Natural killer cell (primary cell): ENCODE data around the gene MEMO1. TPM values are rescaled to one million over a fixed set of nuclear protein-coding genes. Genes with fewer than 3 reads are reported as not detected.
"Not testable (repeated sequence)": the region's sequence is repeated elsewhere in the genome, so short reads cannot be mapped to it uniquely, and the experiment has no call there.

Experiments
- ATAC-seq, 3 donors: fragments of 150-1000 bp in 2 of 3; fragments of 200-7000 bp in 1 of 3; cut with Tn5 transposase; 1 replicate in 1 of 3; 2 replicates in 2 of 3; pipeline ENCODE4 v1.10.0; 2021; ENCODE audit warnings: mild to moderate bottlenecking in 2 of 3, moderate library complexity in 2 of 3
- DNase-seq, 2 donors: peaks; one replicate each; pipeline versions ENCODE4 v3.0.0 to v3.0.0-alpha.2; 2013 to 2021; ENCODE audit warnings: mixed read lengths in 1 of 2
- H3K27ac ChIP-seq: one replicate; pipeline ENCODE4 v1.5.1; 2013; ENCODE audit warnings: mild to moderate bottlenecking, low read length
- H3K27me3 ChIP-seq: one replicate; pipeline ENCODE4 v1.6.1; 2013; ENCODE audit warnings: low read length; ENCODE audit not compliant: control insufficient read depth, insufficient read depth
- H3K36me3 ChIP-seq: one replicate; pipeline ENCODE4 v1.6.1; 2013; ENCODE audit warnings: low read length; ENCODE audit not compliant: control insufficient read depth, insufficient read depth
- H3K4me1 ChIP-seq: one replicate; pipeline ENCODE4 v1.6.1; 2013; ENCODE audit warnings: low read length; ENCODE audit not compliant: control insufficient read depth, insufficient read depth
- H3K4me3 ChIP-seq: one replicate; pipeline ENCODE4 v1.5.1; 2013; ENCODE audit warnings: low read length
- H3K9me3 ChIP-seq: one replicate; pipeline ENCODE4 v1.6.1; 2013; ENCODE audit warnings: low read length; ENCODE audit not compliant: control insufficient read depth, insufficient read depth
- H3K27ac Mint-ChIP-seq, 2 donors: one replicate each; pipeline ENCODE4 v1.8.0; 2022; ENCODE audit warnings: mild to moderate bottlenecking in 2 of 2, mixed read lengths in 2 of 2, moderate library complexity in 1 of 2
- H3K27me3 Mint-ChIP-seq, 2 donors: one replicate each; pipeline ENCODE4 v1.8.0; 2022; ENCODE audit warnings: low read depth in 2 of 2, mixed read lengths in 2 of 2
- H3K36me3 Mint-ChIP-seq: one replicate; pipeline ENCODE4 v1.8.0; 2022; ENCODE audit warnings: mixed read lengths
- H3K4me1 Mint-ChIP-seq, 2 donors: one replicate each; pipeline ENCODE4 v1.8.0; 2022; ENCODE audit warnings: mixed read lengths in 2 of 2
- H3K4me3 Mint-ChIP-seq: one replicate; pipeline ENCODE4 v1.8.0; 2022; ENCODE audit warnings: mild to moderate bottlenecking, moderate library complexity, mixed read lengths
- H3K9me3 Mint-ChIP-seq, 2 donors: one replicate each; pipeline ENCODE4 v1.8.0; 2022; ENCODE audit warnings: mixed read lengths in 2 of 2
- WGBS: methylation state at CpG from one replicate; pipeline ENCODE4 v1.1.7; 2013; ENCODE audit warnings: missing lambda C conversion rate; ENCODE audit not compliant: insufficient coverage; 5-methylcytosine and 5-hydroxymethylcytosine counted together
- intact Hi-C: fragments of 100-400 bp; cut with micrococcal nuclease; formaldehyde crosslinking; loops from one replicate; pipeline ENCODE4 v1.14.2; 2022
- total RNA-seq, 4 donors: library from RNA; stranded (reverse); fragments of 120-200 nt in 1 of 4; gene quantifications; one replicate each; pipeline versions ENCODE4 v1.2.3 to v1.2.4, GENCODE V29; 2013 to 2022
- TF ChIP-seq, protein P1 (sequence below): fragments of 200-600 bp; IDR thresholded peaks from one replicate; pipeline ENCODE4 v1.8.0; 2022; ENCODE audit warnings: antibody characterized with exemption

MEMO1 gene
- total RNA-seq, 3 donors from 2014 or later (not counting 1 experiment from before 2014, with no cell fraction given): 48.6 to 51.9 (median 51.7) TPM

DNA sequence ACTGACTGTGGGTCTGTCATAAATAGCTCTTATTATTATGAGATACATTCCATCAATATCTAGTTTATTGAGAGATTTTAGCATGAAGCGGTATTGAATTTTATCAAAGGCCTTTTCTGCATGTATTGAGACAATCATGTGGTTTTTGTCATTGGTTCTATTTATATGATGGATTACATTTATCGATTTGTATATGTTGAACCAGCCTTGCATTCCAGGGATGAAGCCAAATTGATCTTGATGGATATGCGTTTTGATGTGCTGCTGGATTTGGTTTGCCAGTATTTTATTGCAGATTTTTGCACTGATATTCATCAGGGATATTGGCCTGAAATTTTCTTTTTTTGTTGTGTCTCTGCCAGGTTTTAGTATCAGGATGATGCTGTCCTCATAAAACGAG lies 113.5 kb downstream of the MEMO1 start:
- H3K4me1 ChIP-seq, ATAC-seq, H3K27me3 ChIP-seq, H3K9me3 Mint-ChIP-seq, intact Hi-C loops, H3K36me3 ChIP-seq, H3K27ac ChIP-seq, H3K9me3 ChIP-seq, H3K4me3 ChIP-seq, DNase-seq, H3K4me3 Mint-ChIP-seq, H3K27me3 Mint-ChIP-seq, H3K27ac Mint-ChIP-seq: not testable (repeated sequence)
- WGBS: 100% methylated on average over 3 of the region's 4 CpGs
- H3K36me3 Mint-ChIP-seq: peaks cover 31% of the 10 kb centered on the region
- peaks cover 11 to 15% of the 10 kb centered on the region in 2 donors for H3K4me1 Mint-ChIP-seq

DNA sequence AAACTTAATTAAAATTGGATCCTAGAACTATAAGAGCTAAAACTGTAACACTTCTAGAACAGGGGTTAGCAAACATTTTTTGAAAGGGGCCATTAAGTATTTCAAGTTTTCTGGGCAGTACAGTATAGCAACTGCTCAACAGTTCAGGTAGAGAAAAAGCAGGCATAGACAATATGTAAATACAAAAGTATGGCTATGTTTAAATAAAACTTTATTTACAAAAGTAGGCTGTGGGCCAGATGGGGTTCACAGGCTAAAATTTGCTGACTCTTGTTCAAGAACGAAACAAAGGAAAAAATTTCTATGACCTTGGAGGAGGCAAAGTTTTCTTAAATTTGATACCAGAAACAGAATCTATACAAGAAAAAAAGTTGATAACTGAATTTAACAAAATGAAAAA lies 114.5 kb downstream of the MEMO1 start:
- no peak for ATAC-seq
- Mint-ChIP-seq H3K27ac (no peak overlapping the region), H3K4me3 (no peak overlapping the region), H3K27me3 (no peaks in the 10 kb centered on the region), H3K36me3 (peaks cover 31% of the 10 kb centered on the region), H3K9me3 (peaks cover 5 to 6% of the 10 kb centered on the region in 2 donors), H3K4me1 (peaks cover 11 to 15% of the 10 kb centered on the region in 2 donors)
- Histone ChIP-seq H3K4me1 (no peaks in the 10 kb centered on the region), H3K27ac (no peak overlapping the region), H3K36me3 (peaks cover 5% of the 10 kb centered on the region), H3K27me3 (no peaks in the 10 kb centered on the region), H3K9me3 (no peaks in the 10 kb centered on the region), H3K4me3 (no peak overlapping the region)
- DNase-seq: no peak
- WGBS: 100% methylated on average over 1 of the region's 1 CpG
- TF ChIP-seq, protein P1, sequence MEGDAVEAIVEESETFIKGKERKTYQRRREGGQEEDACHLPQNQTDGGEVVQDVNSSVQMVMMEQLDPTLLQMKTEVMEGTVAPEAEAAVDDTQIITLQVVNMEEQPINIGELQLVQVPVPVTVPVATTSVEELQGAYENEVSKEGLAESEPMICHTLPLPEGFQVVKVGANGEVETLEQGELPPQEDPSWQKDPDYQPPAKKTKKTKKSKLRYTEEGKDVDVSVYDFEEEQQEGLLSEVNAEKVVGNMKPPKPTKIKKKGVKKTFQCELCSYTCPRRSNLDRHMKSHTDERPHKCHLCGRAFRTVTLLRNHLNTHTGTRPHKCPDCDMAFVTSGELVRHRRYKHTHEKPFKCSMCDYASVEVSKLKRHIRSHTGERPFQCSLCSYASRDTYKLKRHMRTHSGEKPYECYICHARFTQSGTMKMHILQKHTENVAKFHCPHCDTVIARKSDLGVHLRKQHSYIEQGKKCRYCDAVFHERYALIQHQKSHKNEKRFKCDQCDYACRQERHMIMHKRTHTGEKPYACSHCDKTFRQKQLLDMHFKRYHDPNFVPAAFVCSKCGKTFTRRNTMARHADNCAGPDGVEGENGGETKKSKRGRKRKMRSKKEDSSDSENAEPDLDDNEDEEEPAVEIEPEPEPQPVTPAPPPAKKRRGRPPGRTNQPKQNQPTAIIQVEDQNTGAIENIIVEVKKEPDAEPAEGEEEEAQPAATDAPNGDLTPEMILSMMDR: no peak
- intact Hi-C loops: no loop called here

DNA sequence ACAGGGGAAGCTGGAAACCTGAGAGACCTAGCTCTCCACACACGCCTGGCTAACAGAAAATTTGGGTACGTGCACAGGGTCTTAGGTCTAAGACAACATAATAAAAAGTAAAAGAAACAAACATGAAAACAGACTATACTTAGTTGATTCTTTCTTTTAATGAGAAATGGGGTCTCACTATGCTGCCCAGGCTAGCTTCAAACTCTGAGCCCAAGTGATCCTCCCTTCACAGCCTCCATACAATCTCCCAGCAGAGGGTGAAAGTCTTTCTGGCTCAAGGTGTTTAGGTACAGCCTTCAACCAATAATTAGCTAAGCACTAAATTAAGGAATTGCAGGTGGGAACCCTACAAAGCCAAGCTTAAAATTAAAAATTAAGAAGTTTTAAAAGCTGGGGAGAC lies 116.2 kb downstream of the MEMO1 start:
- H3K4me1 ChIP-seq: no peaks in the 10 kb centered on the region
- ATAC-seq: no peak
- H3K27ac ChIP-seq: no peak overlapping the region
- Mint-ChIP-seq H3K27ac (no peak overlapping the region), H3K9me3 (peaks cover 5 to 6% of the 10 kb centered on the region in 2 donors), H3K27me3 (no peaks in the 10 kb centered on the region), H3K4me1 (peaks cover 9 to 11% of the 10 kb centered on the region in 2 donors), H3K4me3 (no peak overlapping the region), H3K36me3 (peaks cover 29% of the 10 kb centered on the region)
- intact Hi-C loops: no loop called here
- no peak overlapping the region for H3K4me3 ChIP-seq
- DNase-seq: no peak
- peaks cover 3% of the 10 kb centered on the region for H3K36me3 ChIP-seq
- TF ChIP-seq, protein P1: no peak
- WGBS: 100% methylated on average over 1 of the region's 2 CpGs
- H3K27me3 ChIP-seq: no peaks in the 10 kb centered on the region
- no peaks in the 10 kb centered on the region for H3K9me3 ChIP-seq

DNA sequence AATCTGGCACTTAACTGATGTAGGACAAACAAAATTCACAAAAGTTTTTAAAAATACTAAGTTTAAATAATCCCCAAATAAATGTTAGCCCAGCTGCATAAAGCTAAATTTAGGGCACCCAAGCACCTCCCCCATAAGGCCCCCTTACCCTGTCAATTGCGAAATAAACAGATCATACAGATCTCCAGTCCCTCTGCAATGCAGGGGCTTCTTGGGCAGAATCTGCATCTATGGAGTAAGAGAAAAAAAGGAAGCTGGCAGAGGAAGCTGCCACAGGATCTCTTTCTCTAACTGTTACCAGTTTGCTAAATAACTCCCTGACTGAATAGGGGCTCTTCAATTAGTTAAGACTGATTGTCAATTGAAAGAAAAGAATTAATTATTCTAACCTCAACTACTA lies 117.7 kb downstream of the MEMO1 start:
- Mint-ChIP-seq H3K27me3 (no peaks in the 10 kb centered on the region), H3K36me3 (peaks cover 13% of the 10 kb centered on the region), H3K4me3 (no peak overlapping the region), H3K4me1 (peaks cover 2 to 11% of the 10 kb centered on the region in 2 donors), H3K27ac (no peak overlapping the region), H3K9me3 (peaks cover 3% of the 10 kb centered on the region in 2 donors)
- DNase-seq (no peak), ATAC-seq (no peak)
- TF ChIP-seq, protein P1: no peak
- no peaks in the 10 kb centered on the region for H3K27me3 ChIP-seq
- 38% methylated on average over 1 of the region's 1 CpG for WGBS
- no peaks in the 10 kb centered on the region for H3K4me1 ChIP-seq
- H3K9me3 ChIP-seq: no peaks in the 10 kb centered on the region
- no peak overlapping the region for H3K4me3 ChIP-seq
- no peak overlapping the region for H3K27ac ChIP-seq
- intact Hi-C loops: no loop called here
- peaks cover 3% of the 10 kb centered on the region for H3K36me3 ChIP-seq
